Pancreas (tissue), 10 donors: ENCODE data around the gene CLTA. TPM values are rescaled to one million over a fixed set of nuclear protein-coding genes. Genes with fewer than 3 reads are reported as not detected.

Source experiments
- ATAC-seq, 4 donors: fragments of 200-7000 bp; cut with Tn5 transposase; one replicate each; pipeline versions ENCODE4 v1.8.0 to v1.9.1; 2020; ENCODE audit warnings: mild to moderate bottlenecking in 4 of 4, moderate library complexity in 4 of 4
- DNase-seq, 6 donors: peaks; one replicate each; pipeline ENCODE4 v3.0.0-alpha.2; 2020
- FAIRE-seq: peaks from 2 replicates; lab custom pipeline; 2012; peaks lifted over from hg19 to GRCh38; lab: Jason Lieb, UNC
- H3K27ac ChIP-seq, 4 donors: fragments of 200-600 bp; sonication (generic); 1 replicate in 3 of 4; 2 replicates in 1 of 4; pipeline versions ENCODE4 v1.5.0 to v1.8.0; 2020
- H3K27me3 ChIP-seq, 4 donors: fragments of 200-600 bp; one replicate each; pipeline ENCODE4 v1.8.0; 2021
- H3K36me3 ChIP-seq, 3 donors: fragments of 200-600 bp; sonication (generic) in 1 of 3; one replicate each; pipeline versions ENCODE4 v1.5.0 to v1.8.0; 2020 to 2021
- H3K4me1 ChIP-seq, 3 donors: fragments of 200-600 bp; one replicate each; pipeline ENCODE4 v1.8.0; 2021
- H3K4me3 ChIP-seq, 4 donors: fragments of 200-600 bp; sonication (generic) in 2 of 4; one replicate each; pipeline versions ENCODE4 v1.5.0 to v1.8.0; 2020 to 2021
- H3K9me3 ChIP-seq, 4 donors: fragments of 200-600 bp; one replicate each; pipeline ENCODE4 v1.8.0; 2021
- CTCF ChIP-seq, 4 donors: fragments of 200-600 bp; sonication (generic) in 3 of 4; IDR thresholded peaks; one replicate each; pipeline versions ENCODE4 v1.5.0 to v1.8.0; 2021; ENCODE audit warnings: antibody characterized with exemption in 4 of 4
- WGBS, 2 donors: extraction: QIAGEN DNeasy Blood & Tissue Kit; methylation state at CpG; one replicate each; pipeline ENCODE4 v1.1.7; 2013; 5-methylcytosine and 5-hydroxymethylcytosine counted together
- intact Hi-C, 3 donors: fragments of 100-400 bp; cut with DNase I; formaldehyde crosslinking; loops; one replicate each; pipeline versions ENCODE4 v1.11.1 to v1.14.2; 2022
- polyA plus RNA-seq, 2 donors: library from polyadenylated mRNA; stranded (reverse); fragments of 200-250 nt; gene quantifications; one replicate each; pipeline ENCODE4 v1.2.3, GENCODE V29; 2013
- total RNA-seq, 6 donors: library from RNA; stranded (reverse); fragmentation: NEBNext Ultra II Directional in 4 of 6; extraction: Animal tissue kit (Norgen Biotek cat#: 25700) in 4 of 6; gene quantifications; one replicate each; pipeline versions ENCODE4 v1.2.1 to v1.2.4, GENCODE V29; 2021 to 2023
- donor health status: healthy with polysubstance abuse.
- donor health status: DM: no; HTN: no; CAD: no; lungs with moderate emphysema.
- donor health status: DM: no; HTN: no; CAD: no.
- donor health status: control.
- donor health status: control.
- donor health status: Bipolar disorder and iron deficiency.
- donor health status: DM: yes; HTN: yes; CAD: no.
- donor health status: DM: no; HTN: no; CAD: no.
- donor health status: DM: no; HTN: no; CAD: no.
- donor health status: DM: yes; HTN: yes; CAD: no.

The CLTA gene
- 10 to 100 TPM; 57.9 to 91.7 (median 77.7) TPM for total RNA-seq
- polyA plus RNA-seq = 100 to 1,000 TPM in 1 of 2 donors, 10 to 100 TPM in 1; 49.2 to 102 TPM

GRCh38 chr9:36190388-36191289 is at the start of gene CLTA:
CLTA (plus strand) TSS chr9:36190921; CDS start chr9:36191057, 136 bp downstream.
- peak in 1 of 4 donors; percentile 35 for TF ChIP-seq CTCF (IDR thresholded peaks at IDR 0.05)
- FAIRE-seq = peak; percentile 45

GRCh38 chr9:36141288-36141687 is 49.4 kb upstream of the CLTA start:
- H3K27me3 ChIP-seq = no peaks in the 10 kb centered on the region
- peaks cover 0 to 8% (median 0%) of the 10 kb centered on the region in 3 donors for H3K4me1 ChIP-seq
- no peaks in the 10 kb centered on the region for H3K36me3 ChIP-seq
- ATAC-seq (peak in 2 of 4 donors; percentile 29 to 32), DNase-seq (peak in 2 of 6 donors; percentile 30 to 49), FAIRE-seq (no peak)
- TF ChIP-seq CTCF (IDR thresholded peaks at IDR 0.05) = no peak
- H3K4me3 ChIP-seq = no peak overlapping the region
- 38 to 41% methylated on average over 4 of the region's 4 CpGs for WGBS, 2 donors
- no peak overlapping the region for H3K27ac ChIP-seq
- no peaks in the 10 kb centered on the region for H3K9me3 ChIP-seq
- intact Hi-C loops = no loop called here

More at GRCh38 chr9:36190388-36191289, at the start of gene CLTA:
- H3K27me3 ChIP-seq = no peaks in the 10 kb centered on the region
- intact Hi-C loops = no loop called here
- peak; percentile 88 to 98 (median 96) for DNase-seq
- 0% methylated on average over 68 of the region's 68 CpGs for WGBS, 2 donors
- peak; percentile 97 to 99 (median 98) for ATAC-seq
- H3K9me3 ChIP-seq = no peaks in the 10 kb centered on the region
- no peaks in the 10 kb centered on the region for H3K36me3 ChIP-seq
- H3K4me3 ChIP-seq = peak within 1 kb of the TSS; percentile 64 to 95 (median 83)
- peak within 1 kb of the TSS; percentile 79 to 93 (median 88) for H3K27ac ChIP-seq
- H3K4me1 ChIP-seq = peaks cover 14 to 34% (median 20%) of the 10 kb centered on the region in 3 donors

- ATAC-seq (no peak), FAIRE-seq (no peak), DNase-seq (peak in 1 of 6 donors; percentile 26)
- WGBS, 2 donors = 89 to 91% methylated on average over 7 of the region's 7 CpGs
- intact Hi-C loops = no loop called here
- H3K36me3 ChIP-seq = no peaks in the 10 kb centered on the region
- TF ChIP-seq CTCF (IDR thresholded peaks at IDR 0.05) = no peak
- H3K4me3 ChIP-seq = no peak overlapping the region
- H3K27me3 ChIP-seq = no peaks in the 10 kb centered on the region
- no peak overlapping the region for H3K27ac ChIP-seq
- H3K4me1 ChIP-seq = peaks cover 0 to 8% (median 0%) of the 10 kb centered on the region in 3 donors
- H3K9me3 ChIP-seq = no peaks in the 10 kb centered on the region
These were observed 49.0 kb upstream of the CLTA start for GRCh38 chr9:36141761-36142160.

GRCh38 chr9:36142510-36143244 is 48.0 kb upstream of the CLTA start:
- intact Hi-C loops = no loop called here
- Histone ChIP-seq H3K9me3 (no peaks in the 10 kb centered on the region), H3K27me3 (no peaks in the 10 kb centered on the region), H3K4me3 (no peak overlapping the region), H3K27ac (peak overlapping the region in 2 of 4 donors; percentile 48), H3K4me1 (peaks cover 0 to under 1% (median 0%) of the 10 kb centered on the region in 3 donors), H3K36me3 (no peaks in the 10 kb centered on the region)
- no peak for FAIRE-seq
- WGBS, 2 donors = 51 to 67% methylated on average over 12 of the region's 12 CpGs
- ATAC-seq = peak in 3 of 4 donors; percentile 49 to 76 (median 64)
- DNase-seq = peak in 1 of 6 donors; percentile 46
- TF ChIP-seq CTCF (IDR thresholded peaks at IDR 0.05) = no peak
